SK-N-MC (cell line): ENCODE results near the gene SLC4A5.

Experiments
- EZH2 ChIP-seq: fragments of 200-600 bp; sonication (generic); IDR thresholded peaks from one replicate; pipeline ENCODE4 v1.6.1; 2017; ENCODE audit warnings: antibody characterized with exemption
- FOXP2 ChIP-seq: optimal IDR thresholded peaks from 2 replicates; pipeline ENCODE3; 2011; ENCODE audit warnings: mild to moderate bottlenecking, moderate library complexity; ENCODE audit not compliant: insufficient read depth; ENCODE audit errors: extremely low read length, control extremely low read depth
- POLR2AphosphoS5 ChIP-seq: IDR thresholded peaks from 2 replicates; pipeline ENCODE4 v1.6.1; 2012; ENCODE audit warnings: mild to moderate bottlenecking, low read depth, low read length, borderline replicate concordance

- TF ChIP-seq POLR2AphosphoS5, result no peak
- no peak for TF ChIP-seq EZH2
- no peak for TF ChIP-seq FOXP2
Observed at GRCh38 chr2:74199871-74200305, 143.3 kb downstream of the SLC4A5 start.
